Measurements from ENCODE around the gene PPM1B.
A peak's percentile ranks its signal among the peaks of the same experiment; 100 is the strongest.
"Not testable (repeated sequence)": the region's sequence is repeated elsewhere in the genome, so short reads cannot be mapped to it uniquely, and the experiment has no call there.

The PPM1B gene

DNA sequence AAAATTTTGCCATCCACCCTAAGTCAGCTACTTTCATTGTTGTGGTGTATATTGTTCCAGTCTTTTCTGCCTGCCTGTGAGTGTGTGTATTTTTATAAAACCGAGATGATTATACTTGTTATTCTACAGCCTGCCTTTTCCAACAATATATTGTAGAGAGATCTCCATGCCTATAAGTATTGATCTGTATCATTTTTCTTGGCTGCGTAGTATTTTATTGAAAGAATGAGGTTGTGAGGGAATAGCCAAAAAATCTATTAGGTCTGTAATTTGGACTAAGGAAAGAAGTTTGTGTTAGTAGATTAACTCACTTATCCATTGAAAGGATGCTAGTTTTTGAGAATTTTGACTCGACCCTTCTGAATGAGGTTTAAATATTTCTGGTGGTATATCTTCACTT, 34.9 kb downstream of the PPM1B start:
- no peak for DNase-seq

DNA sequence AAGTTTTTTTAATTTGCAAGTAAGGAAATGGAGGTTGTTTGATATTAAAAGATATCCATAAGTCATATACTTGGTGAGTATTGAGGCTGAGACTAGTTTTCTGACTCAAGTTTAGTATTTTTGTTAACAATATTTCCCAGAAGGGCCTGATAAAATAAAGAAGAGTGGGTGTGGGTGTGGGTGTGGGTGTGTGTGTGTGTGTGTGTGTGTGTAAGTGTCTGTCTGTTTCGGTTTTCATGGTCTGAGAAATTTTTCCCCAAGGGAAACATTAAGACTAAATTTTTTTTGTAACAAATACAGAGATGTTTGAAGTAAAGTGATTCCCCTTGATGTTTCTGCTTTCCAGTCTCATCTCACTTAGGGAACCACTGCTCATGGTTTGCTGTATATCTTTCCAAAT, 36.5 kb downstream of the PPM1B start:
- DNase-seq: peak; percentile 11

DNA sequence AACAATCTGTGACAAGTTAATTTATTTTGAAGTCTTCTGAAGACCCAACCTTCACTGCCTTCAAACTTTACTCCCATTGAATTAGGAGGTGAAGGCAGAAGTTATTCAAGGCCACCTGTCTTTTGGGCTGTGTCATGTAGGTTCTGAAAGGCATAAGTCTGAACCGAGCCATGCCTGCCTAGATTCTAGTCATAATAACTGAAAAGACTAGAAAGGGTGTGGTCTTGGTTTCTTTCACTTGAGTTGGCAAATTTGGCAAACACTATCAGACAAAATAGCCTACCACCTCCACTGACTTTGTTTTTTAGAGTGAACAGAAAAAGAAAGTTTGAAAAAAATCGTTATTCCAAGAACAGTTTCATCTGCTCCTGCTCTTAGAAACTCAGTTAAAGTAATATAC, 38.4 kb downstream of the PPM1B start:
- no peak for DNase-seq

DNA sequence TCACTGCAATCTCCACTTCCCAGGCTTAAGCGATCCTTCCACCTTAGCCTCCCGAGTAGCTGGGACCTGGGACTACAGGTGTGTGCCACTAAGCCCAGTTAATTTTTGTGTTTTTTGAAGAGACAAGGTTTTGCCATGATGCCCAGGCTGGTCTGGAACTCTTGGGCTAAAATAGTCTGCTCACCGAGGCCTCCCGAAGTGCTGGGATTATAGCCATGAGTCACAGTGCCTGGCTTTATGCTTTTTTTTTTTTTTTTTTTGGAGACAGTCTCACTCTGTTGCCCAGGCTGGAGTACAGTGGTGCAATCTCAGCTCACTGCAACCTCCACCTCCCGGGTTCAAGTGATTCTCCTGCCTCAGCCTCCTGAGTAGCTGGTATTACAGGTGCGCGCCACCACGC, 39.0 kb downstream of the PPM1B start:
- not testable (repeated sequence) for DNase-seq

DNA sequence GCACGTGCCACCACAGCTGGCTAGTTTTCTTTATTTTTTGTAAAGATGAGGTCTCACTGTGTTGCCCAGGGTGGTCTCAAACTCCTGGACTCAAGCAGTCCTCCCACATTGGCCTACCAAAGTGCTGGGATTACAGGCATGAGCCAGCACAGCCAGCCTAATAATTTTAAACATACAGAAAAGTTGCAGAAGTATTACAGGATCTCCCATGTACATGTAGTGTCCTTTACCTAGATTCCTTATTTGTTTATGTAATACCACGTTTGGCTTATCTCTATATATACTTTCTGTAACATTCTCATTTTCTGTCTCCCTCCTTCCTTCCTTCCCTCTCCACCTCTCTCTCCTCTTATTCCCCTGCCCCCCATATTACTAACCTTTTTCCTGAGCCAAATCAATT, 41.7 kb downstream of the PPM1B start:
- no peak for DNase-seq

DNA sequence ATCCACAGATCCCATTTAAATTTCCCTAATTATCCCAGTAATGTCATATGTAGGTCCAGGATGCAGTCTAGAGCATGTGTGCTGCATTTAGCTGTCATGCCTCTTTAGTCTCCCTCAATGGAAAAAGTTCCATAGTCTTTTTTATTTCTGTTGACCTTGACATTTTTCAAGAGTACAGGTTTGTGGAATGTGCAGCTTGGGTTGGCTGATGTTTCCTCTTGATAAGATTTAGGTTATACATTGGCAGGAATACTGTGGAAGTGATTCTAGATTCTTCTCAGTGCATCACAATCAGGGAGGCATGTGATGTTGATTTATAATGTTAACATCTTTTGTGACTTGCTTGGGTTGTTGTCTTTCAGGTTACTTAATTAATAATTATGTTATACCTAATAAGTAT, 42.5 kb downstream of the PPM1B start:
- no peak for DNase-seq

DNA sequence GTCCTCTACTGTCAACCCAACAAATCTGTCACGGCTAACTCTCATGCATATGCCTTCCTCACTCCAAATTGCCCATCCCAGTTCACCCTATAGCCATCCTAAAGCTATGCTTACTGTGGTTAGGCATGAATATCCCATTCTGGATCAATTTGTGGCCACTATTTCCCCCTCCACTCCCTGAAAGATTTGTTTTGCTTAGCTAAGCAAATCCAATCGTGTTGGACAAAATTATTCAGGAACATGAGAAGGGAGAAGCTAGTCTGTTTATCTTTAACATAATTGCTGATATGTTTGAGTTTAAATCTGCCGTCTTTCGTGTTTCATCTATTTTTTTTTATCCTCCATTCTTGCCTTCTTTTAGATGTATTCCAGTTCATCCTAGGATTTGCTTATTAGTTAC, 43.6 kb downstream of the PPM1B start:
- no peak for DNase-seq

DNA sequence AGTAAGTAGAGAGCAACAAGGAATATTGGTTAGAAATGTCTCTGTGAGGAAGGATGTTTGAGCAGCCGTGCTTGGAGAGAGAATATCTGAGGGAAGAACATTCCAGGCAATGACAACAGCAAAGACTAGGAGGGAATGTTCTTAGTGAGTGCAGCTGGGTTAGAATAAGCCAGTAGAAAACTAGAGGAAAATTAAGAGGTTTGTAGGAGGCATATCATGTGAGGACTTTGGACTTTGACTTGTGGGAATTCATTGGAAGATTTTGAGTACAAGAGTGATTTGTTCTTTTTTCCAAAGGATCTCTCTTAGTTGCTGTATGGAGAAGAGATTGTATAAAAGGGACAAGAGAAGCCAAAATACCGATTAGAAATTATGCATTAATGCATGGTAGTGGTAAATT, 47.2 kb downstream of the PPM1B start:
- DNase-seq: no peak

DNA sequence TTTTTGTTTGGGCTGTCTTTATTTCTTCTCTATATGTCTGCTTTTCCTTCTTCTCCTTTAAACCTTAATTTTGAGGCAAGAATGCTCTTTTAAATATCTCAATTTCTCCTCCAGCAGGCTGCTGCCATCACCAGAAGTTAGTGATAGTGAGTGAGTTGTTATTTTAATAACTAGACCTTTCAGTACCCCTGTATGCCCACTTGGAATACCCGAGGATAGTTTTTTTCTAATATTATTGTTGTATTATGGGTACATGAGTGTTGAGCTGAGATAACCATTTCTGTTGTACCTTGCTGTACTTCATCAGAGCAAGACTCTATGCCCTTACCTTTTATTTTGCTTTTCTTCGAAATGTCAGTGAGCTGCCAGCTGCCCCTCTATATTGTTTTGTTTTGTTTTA, 50.1 kb downstream of the PPM1B start:
- DNase-seq: no peak

DNA sequence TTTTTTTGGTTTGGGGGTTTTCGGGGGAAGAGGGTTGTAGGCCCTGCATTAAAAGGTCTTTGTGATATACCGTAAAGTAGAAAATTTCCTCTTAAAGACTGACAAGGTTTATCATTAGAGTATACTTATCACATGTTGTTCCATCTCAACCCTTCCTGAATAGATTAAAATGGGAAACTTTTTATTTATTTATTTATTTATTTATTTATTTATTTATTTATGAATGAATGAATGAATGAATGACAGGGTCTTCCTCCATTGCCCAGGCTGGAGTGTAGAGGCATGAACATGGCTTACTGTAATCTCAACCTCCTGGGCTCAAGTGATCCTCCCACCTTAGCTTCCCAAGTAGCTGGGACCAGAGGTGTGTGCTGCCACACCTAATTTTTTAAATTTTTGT, 58.1 kb downstream of the PPM1B start:
- no peak for DNase-seq

DNA sequence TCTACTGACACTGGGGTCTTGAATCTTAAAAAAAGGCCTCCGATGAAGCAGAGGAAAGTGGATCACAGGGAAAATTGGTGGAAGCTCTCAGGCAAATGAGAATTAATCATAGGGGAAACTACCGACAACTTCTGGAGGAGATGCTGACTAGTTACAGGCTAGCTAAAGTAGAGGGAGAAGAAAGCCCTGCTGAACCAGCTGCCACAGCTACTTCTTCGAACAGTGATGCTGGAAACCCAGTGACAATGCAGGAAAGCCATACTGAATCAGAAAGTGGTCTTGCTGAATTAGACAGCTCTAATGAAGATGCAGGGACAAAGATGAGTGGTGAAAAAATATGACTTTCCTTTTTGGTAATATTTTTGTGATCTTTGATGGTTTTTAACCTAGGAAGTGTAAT, 61.7 kb downstream of the PPM1B start:
- no peak for DNase-seq

DNA sequence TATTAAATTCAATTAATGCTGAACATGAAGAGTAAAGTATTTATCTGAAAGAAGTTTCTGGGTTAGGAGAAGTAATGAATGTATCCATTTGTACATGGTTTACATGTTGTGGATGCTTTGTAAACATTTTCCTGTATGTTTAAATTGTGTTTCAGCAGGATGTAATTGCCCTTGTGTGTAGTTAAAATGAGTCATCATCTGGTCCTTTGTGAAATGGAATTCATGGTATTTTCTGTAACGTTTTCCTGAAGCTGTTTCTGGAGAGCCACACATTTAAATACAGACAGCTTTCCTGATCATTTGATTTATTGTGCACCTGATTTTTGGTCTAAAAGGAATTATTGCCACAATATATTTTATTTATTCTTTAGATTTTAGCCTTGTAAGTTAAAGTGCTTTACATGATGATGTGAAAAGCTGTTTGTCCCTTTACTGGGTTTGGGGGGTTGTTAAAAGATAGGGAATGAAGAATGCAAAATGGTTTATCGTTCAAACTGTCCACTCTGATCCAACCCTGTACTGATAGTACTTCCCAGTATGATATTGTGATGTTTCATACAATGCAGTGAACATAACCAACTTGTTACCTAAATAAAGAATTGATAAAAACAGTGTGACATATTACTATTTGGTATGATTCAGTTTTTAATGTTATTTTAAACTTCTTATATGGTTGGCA, 64.9 kb downstream of the PPM1B start:
- DNase-seq: no peak

DNA sequence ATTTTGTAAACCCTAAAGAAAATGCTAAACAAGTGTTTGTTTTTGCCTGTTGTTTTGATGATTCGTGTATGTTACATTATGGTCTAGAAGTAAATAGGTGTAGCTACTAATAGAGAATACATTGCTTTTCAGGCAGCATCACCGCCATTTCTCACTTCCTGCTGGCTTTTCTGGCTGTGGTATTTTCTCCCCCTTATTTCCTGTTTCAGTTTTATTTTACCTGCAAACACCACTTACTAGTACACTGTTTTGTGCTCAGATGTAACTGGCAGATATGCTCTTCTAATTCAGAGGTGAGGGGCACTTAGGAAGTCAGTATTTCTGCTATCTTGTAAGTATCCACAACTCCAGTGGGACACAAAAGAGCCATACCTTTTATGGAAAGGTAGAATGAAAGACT, 68.5 kb downstream of the PPM1B start:
- DNase-seq: no peak

DNA sequence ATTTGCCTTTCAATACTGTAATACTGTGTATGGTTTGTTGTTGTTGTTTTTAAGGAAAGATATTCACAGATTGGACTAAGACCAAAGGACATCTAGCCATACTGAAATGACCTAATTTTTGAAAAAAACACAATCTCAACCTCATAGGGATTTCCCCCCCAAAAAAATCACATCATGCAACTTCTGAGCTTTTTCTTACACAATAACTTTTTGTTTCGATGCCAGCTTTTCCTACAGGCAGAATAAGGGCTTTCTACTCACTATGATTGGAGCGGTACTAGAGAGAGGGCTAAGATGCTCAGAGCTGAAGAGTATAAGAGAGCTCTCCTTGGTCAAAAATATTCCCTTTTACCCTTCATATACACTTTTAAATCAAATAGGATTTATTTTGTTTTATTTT, 74.2 kb downstream of the PPM1B start:
- no peak for DNase-seq

DNA sequence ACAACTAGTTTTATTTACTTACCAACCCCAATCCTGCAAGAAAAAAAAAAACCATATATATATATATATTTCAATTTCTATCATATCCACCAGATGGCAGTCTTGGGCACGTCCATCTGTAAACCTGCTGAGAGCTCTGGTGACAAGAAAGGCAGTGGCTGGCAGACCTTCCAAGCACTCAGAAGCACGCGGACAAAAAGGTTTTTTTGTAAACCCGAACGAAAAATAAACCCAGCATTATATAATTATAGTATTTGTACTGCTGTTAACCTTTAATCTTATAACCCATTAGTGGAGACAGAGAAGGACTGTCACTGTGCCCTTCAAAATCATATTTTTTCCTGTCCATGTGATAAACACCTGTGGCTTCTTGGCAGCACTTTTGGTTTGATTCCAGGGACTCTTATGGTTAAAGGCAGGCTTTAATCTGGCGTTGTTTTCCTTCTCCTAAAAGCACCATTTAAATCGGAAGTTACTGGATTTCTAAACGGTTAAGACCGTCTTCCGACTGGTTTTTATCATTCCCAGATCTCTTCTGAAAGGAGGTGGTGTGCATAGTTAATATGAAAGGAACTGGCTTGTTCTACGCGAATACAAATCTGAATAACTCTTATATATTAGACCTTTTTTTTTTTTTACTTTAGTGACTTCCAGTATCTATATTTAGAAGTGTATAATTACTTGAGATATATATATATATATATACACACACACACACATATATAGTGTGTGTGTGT, 75.6 kb downstream of the PPM1B start:
- DNase-seq: peak; percentile 35

DNA sequence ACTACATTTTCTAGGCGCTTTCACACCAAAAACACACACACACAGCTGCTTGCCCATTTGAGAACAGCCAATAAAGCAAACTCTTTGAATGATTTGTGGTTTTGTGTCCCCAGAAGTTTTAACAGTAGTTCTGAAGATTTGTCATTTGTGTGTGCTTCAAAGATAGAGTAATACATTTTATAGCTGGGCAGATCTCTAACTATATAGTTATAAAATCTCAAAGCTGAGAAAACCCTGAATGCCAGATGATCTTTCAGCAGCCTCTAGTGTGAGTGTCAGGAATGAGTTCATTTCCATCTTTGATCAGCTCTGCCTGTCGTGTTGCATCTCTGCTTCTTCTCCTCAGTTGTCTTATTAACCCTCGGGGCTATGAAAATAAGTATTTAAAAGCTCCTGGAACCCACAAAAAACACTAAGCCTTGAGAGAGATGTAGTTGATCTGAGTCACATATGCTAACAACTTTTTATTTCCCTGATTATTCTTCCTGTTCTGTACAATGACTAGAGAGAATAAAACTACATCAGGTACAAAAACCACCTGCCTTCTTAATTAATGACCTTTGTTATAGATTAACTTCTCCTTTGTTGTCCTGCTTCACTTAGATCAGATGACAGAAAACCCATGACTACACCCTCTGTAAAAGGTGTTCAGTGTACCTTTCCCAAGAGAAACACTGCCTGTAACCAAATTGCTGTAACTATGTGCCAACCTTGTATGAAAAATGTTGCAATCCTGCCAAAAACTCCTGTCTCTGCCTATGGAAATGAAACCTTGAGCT, 76.6 kb downstream of the PPM1B start:
- no peak for DNase-seq

DNA sequence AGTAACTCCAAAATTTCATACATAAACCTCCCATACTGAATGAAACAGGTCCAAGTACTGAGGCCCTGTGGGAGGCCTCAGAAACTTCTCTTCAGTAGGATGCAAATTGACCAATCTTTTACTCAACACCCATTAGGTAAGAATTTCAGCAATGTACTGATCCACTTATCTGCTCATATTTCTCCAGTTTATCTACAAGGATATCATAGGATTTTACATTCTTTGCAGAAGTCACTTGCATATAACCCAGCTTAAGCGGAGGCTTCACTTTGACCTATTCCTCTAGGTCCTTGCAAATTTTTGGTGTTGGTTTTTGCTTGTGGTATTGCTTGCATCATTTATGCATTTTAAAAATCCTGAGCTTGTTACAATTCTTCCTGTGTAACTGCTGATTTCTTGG, 77.8 kb downstream of the PPM1B start:
- DNase-seq: no peak

DNA sequence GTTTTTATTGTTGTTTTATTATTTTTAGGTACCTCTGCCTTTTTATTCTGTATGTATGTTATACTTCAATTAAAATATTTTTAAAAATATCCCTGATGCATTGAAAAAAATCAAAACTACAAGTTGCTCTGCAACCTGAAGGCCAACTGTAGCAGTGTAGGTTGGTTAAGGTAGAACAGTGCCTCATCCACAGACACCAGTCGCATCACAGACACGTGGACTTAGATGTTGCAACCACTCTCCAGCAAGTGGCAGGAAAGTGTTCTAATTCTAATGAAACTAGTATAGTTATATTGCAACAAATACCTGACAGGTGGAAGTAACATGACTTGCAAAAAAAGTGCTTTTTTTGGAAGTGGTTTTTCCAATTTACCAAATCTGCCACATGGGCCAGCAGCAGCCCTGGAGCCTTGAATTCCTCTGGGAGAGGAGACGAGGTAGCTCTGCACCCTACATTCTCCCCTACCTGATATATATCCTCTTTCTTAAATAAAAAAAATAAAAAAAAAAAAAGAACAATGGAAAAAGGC, 78.2 kb downstream of the PPM1B start:
- DNase-seq: no peak

DNA sequence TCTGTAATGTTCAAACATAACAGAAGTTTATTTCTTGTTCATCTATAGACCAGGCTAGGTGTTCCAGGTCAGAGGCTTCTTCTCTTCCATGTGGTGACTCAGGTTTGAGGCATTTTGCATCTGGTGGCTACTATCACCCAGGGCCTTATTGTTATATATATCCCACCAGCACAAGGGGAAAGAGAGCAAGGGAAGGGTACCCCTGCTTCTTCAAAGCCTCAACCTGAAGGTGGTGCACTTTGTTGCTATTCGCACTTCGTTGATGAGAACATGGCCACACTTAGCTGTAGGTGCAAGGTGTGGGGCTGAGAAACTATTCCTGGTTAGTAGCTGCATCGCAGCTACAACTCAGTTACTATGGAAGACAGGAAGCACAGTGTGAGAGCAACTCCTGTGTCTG, 79.2 kb downstream of the PPM1B start:
- no peak for DNase-seq

DNA sequence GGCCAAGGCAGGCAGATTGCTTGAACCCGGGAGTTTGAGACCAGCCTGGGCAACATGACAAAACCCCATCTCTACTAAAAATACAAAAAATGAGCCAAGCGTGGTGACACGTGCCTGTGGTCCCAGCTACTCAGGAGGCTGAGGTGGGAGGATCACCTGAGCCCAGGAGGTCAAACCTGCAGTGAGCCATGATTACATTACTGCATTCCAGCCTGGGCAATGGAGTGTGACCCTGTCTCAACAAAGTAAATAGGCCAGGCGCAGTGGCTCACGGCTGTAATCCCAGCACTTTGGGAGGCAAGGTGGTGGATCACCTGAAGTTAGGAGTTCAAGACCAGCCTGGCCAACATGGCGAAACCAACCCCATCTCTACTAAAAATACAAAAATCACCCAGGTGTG, 80.6 kb downstream of the PPM1B start:
- DNase-seq: not testable (repeated sequence)

DNA sequence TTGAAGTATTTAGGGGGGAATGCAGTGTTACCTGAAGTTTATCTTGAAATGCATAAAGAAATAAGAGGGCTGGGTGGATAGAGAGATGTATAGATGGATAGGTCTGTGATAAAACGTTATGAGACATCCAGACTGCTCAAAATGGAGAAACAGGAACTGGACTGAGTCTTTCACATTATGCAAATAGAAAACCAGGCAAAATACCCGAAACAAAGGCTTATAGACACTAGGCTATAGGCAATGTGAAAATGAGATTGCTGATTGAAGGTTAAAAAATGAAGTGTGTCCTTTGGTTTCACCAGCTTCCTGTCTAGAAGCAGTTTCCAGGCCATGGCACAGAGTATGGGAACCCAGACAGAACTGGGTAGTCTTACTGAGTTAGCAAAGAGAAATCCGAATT, 81.7 kb downstream of the PPM1B start:
- DNase-seq: no peak

DNA sequence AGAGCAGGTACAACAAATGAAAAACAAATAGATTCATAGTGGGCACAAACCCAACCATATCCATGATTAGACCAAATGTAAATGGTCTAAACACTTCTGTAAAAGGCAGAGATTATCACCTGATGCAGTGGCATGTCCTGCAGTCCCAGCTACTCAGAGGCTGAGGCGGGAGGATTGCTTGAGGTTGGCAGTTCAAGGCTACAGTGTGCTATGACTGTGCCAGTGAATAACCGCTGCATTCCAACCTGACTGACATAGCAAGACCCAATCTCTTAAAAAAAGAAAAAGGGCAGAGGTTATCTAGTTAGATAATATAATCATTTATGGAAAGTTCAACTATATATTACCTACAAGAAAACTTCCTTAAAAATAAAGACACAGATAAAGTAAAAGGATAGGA, 85.3 kb downstream of the PPM1B start:
- DNase-seq: no peak

DNA sequence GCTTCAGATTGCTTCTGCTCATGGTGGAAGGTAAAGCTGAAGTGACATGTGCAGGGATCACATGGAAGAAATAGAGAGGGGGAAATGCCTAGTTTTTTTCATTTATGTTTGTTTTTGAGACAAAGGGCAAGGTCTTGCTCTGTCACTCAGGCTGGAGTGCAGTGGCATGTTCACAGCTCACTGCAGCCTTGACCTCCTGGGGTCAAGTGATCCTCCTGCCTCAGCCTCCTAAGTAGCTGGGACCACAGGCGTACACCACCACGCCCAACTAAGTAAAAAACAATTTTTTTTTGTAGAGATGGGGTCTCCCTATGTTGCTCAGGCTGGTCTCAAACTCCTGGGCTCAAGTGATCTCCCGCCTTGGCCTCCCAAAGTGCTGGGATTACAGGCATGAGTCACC, 87.0 kb downstream of the PPM1B start:
- DNase-seq: not testable (repeated sequence)

DNA sequence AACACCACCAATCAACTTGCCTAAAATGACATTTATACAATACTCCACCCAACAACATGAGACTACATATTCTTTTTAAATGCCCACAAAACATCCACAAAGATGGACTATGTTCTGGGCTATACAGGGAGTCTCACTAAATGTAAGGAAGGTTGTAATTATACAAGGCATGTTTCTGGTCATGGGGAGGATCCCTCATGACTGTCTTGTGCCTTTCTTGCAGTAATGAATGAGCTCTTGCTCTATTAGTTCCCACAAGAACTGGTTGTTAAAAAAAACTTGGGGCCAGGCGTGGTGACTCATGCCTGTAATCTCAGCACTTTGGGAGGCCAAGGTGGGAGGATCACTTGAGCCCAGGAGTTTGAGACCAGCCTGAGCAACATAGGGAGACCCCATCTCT, 89.1 kb downstream of the PPM1B start:
- not testable (repeated sequence) for DNase-seq

Data from activated T-cell treated with anti-CD3 and anti-CD28 coated beads for 4 hours (primary cell).